ENCODE data around the gene FRK.

DNA sequence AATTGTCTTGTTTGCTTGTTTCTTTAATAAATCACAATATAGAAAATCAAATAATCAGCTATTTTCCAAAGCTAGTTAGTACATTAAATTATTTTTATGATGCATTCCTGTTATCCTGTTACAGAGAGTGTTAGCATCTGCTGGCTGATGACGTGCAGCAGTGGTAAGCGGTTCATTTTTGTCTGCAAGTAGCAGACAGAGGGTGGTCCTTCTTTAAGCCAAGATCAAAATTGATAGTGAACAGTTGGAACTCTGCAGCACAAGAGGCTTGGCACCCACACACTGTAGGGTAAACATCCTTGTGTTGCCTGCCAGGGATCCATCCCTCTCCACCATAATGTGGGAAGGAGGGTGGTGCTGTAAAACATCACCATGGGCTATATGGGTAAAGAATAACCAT is 158.3 kb downstream of the FRK start:
- no peak for TF ChIP-seq ZNF362 (tag by site-specific recombination; IDR thresholded peaks at IDR 0.05)
- TF ChIP-seq, protein P1, sequence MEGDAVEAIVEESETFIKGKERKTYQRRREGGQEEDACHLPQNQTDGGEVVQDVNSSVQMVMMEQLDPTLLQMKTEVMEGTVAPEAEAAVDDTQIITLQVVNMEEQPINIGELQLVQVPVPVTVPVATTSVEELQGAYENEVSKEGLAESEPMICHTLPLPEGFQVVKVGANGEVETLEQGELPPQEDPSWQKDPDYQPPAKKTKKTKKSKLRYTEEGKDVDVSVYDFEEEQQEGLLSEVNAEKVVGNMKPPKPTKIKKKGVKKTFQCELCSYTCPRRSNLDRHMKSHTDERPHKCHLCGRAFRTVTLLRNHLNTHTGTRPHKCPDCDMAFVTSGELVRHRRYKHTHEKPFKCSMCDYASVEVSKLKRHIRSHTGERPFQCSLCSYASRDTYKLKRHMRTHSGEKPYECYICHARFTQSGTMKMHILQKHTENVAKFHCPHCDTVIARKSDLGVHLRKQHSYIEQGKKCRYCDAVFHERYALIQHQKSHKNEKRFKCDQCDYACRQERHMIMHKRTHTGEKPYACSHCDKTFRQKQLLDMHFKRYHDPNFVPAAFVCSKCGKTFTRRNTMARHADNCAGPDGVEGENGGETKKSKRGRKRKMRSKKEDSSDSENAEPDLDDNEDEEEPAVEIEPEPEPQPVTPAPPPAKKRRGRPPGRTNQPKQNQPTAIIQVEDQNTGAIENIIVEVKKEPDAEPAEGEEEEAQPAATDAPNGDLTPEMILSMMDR (tag by site-specific recombination; IDR thresholded peaks at IDR 0.05) = no peak
- no peak for TF ChIP-seq YY1 (tag by site-specific recombination; IDR thresholded peaks at IDR 0.05)
- no peak for TF ChIP-seq REST (tag by site-specific recombination; IDR thresholded peaks at IDR 0.05)
- TF ChIP-seq ZNF335 (tag by site-specific recombination; conservative IDR thresholded peaks at IDR 0.05) = no peak
- no peak for TF ChIP-seq ZNF302 (tag by site-specific recombination; IDR thresholded peaks at IDR 0.05; ENCODE audit: low read depth)
- no peak for TF ChIP-seq ZBTB8A (tag by site-specific recombination; IDR thresholded peaks at IDR 0.05)
- TF ChIP-seq BCL11A (tag by site-specific recombination; IDR thresholded peaks at IDR 0.05; ENCODE audit: low read depth) = no peak
- TF ChIP-seq ZNF157 (tag by site-specific recombination; IDR thresholded peaks at IDR 0.05) = no peak
- TF ChIP-seq ZBTB48 (tag by site-specific recombination; IDR thresholded peaks at IDR 0.05) = no peak
- TF ChIP-seq REPIN1 (tag by site-specific recombination; IDR thresholded peaks at IDR 0.05; ENCODE audit: low read depth) = no peak
- no peak for TF ChIP-seq ZNF560 (tag by site-specific recombination; IDR thresholded peaks at IDR 0.05; ENCODE audit: borderline replicate concordance)
- no peak for TF ChIP-seq TCF7L2 (IDR thresholded peaks at IDR 0.05; ENCODE audit: borderline replicate concordance, low read depth, low read length)
- TF ChIP-seq ZFP3 (tag by site-specific recombination; IDR thresholded peaks at IDR 0.05; ENCODE audit: low read depth) = no peak

All from HEK293 (cell line).